Breast epithelium (tissue), 4 donors: Measurements from ENCODE around the gene INSC. TPM values are rescaled to one million over a fixed set of nuclear protein-coding genes. Genes with fewer than 3 reads are reported as not detected.

Experiments
- DNase-seq, 2 donors: peaks; one replicate each; pipeline ENCODE4 v3.0.0-alpha.2; 2019; ENCODE audit warnings: low spot score in 2 of 2
- H3K27ac ChIP-seq, 2 donors: fragments of 200-600 bp; sonication (generic) in 1 of 2; one replicate each; pipeline ENCODE4 v1.5.1; 2016 to 2019; ENCODE audit warnings: mild to moderate bottlenecking in 1 of 2
- H3K27me3 ChIP-seq, 2 donors: fragments of 200-600 bp; sonication (generic) in 1 of 2; one replicate each; pipeline versions ENCODE4 v1.5.1 to v1.6.0; 2017 to 2019; ENCODE audit warnings: control low read depth in 1 of 2, mild to moderate bottlenecking in 1 of 2
- H3K36me3 ChIP-seq: fragments of 200-600 bp; one replicate; pipeline ENCODE4 v1.5.1; 2019
- H3K4me1 ChIP-seq, 2 donors: fragments of 200-600 bp; sonication (generic); one replicate each; pipeline ENCODE4 v1.5.1; 2016 to 2019; ENCODE audit warnings: control low read depth in 1 of 2
- H3K4me3 ChIP-seq, 3 donors: fragments of 200-600 bp; sonication (generic); 1 replicate in 2 of 3; 2 replicates in 1 of 3; pipeline ENCODE4 v1.5.1; 2016 to 2019; ENCODE audit warnings: mild to moderate bottlenecking in 3 of 3, moderate library complexity in 2 of 3
- H3K9me3 ChIP-seq, 2 donors: fragments of 200-600 bp; sonication (generic) in 1 of 2; one replicate each; pipeline ENCODE4 v1.5.1; 2016 to 2019; ENCODE audit warnings: control low read depth in 1 of 2
- CTCF ChIP-seq, 3 donors: fragments of 450-650 bp; IDR thresholded peaks; one replicate each; pipeline ENCODE4 v1.5.1; 2016 to 2017; ENCODE audit warnings: antibody characterized with exemption in 3 of 3, mild to moderate bottlenecking in 3 of 3, moderate library complexity in 3 of 3
- POLR2A ChIP-seq: fragments of 450-650 bp; IDR thresholded peaks from one replicate; pipeline ENCODE4 v1.6.1; 2016; ENCODE audit warnings: antibody characterized with exemption, mild to moderate bottlenecking, moderate library complexity
- POLR2AphosphoS5 ChIP-seq, 3 donors: sonication (generic); formaldehyde crosslinking; IDR thresholded peaks; one replicate each; pipeline ENCODE4 v1.6.1; 2017; ENCODE audit warnings: antibody characterized with exemption in 3 of 3
- intact Hi-C: fragments of 100-400 bp; cut with DNase I; formaldehyde crosslinking; loops from one replicate; pipeline ENCODE4 v1.15.1; 2023; ENCODE audit warnings: low total_unique reads
- total RNA-seq, 3 donors: library from RNA; depleted of rRNA; stranded (reverse); fragments of >200 nt; gene quantifications; one replicate each; pipeline ENCODE4 v1.1.0, GENCODE V29; 2016

Gene INSC
- total RNA-seq, 3 donors from 2014 or later: 0.33 to 0.88 TPM; not detected in 1

GRCh38 chr11:15171956-15172355 lies 57.2 kb downstream of the INSC start:
- TF ChIP-seq POLR2AphosphoS5 (IDR thresholded peaks at IDR 0.05) (no peak), POLR2A (no peak), CTCF (IDR thresholded peaks at IDR 0.05) (no peak)
- H3K27me3 ChIP-seq: no peaks in the 10 kb centered on the region
- no peak for DNase-seq
- no peaks in the 10 kb centered on the region for H3K4me1 ChIP-seq
- intact Hi-C loops: no loop called here
- no peaks in the 10 kb centered on the region for H3K9me3 ChIP-seq
- no peak overlapping the region for H3K4me3 ChIP-seq
- H3K36me3 ChIP-seq: no peaks in the 10 kb centered on the region
- H3K27ac ChIP-seq: no peak overlapping the region

GRCh38 chr11:15175831-15176230 lies 61.1 kb downstream of the INSC start:
- Histone ChIP-seq H3K27ac (no peak overlapping the region), H3K36me3 (no peaks in the 10 kb centered on the region), H3K27me3 (no peaks in the 10 kb centered on the region), H3K9me3 (no peaks in the 10 kb centered on the region), H3K4me3 (no peak overlapping the region), H3K4me1 (no peaks in the 10 kb centered on the region)
- no peak for DNase-seq
- intact Hi-C loops: no loop called here
- TF ChIP-seq POLR2AphosphoS5 (IDR thresholded peaks at IDR 0.05) (no peak), CTCF (IDR thresholded peaks at IDR 0.05) (no peak), POLR2A (no peak)

- no peak for DNase-seq
- TF ChIP-seq POLR2AphosphoS5 (IDR thresholded peaks at IDR 0.05) (no peak), CTCF (IDR thresholded peaks at IDR 0.05) (no peak), POLR2A (no peak)
- intact Hi-C loops: no loop called here
- no peaks in the 10 kb centered on the region for H3K4me1 ChIP-seq
- H3K27me3 ChIP-seq: no peaks in the 10 kb centered on the region
- no peaks in the 10 kb centered on the region for H3K9me3 ChIP-seq
- no peaks in the 10 kb centered on the region for H3K36me3 ChIP-seq
- H3K27ac ChIP-seq: no peak overlapping the region
- H3K4me3 ChIP-seq: no peak overlapping the region
These were observed 62.0 kb downstream of the INSC start for GRCh38 chr11:15176646-15177163.

GRCh38 chr11:15177491-15177890 lies 62.8 kb downstream of the INSC start:
- TF ChIP-seq POLR2A: no peak
- TF ChIP-seq CTCF (IDR thresholded peaks at IDR 0.05): no peak
- TF ChIP-seq POLR2AphosphoS5 (IDR thresholded peaks at IDR 0.05): no peak
- Histone ChIP-seq H3K4me3 (no peak overlapping the region), H3K4me1 (no peaks in the 10 kb centered on the region), H3K27me3 (no peaks in the 10 kb centered on the region), H3K36me3 (no peaks in the 10 kb centered on the region), H3K27ac (no peak overlapping the region), H3K9me3 (no peaks in the 10 kb centered on the region)
- intact Hi-C loops: no loop called here
- no peak for DNase-seq

GRCh38 chr11:15178214-15178613 lies 63.5 kb downstream of the INSC start:
- no peak for DNase-seq
- Histone ChIP-seq H3K27ac (no peak overlapping the region), H3K4me1 (no peaks in the 10 kb centered on the region)

More at GRCh38 chr11:15178214-15178613, 63.5 kb downstream of the INSC start:
- no peaks in the 10 kb centered on the region for H3K36me3 ChIP-seq
- no peaks in the 10 kb centered on the region for H3K9me3 ChIP-seq
- no peak overlapping the region for H3K4me3 ChIP-seq
- H3K27me3 ChIP-seq: no peaks in the 10 kb centered on the region
- TF ChIP-seq CTCF (IDR thresholded peaks at IDR 0.05) (no peak), POLR2A (no peak), POLR2AphosphoS5 (IDR thresholded peaks at IDR 0.05) (no peak)
- intact Hi-C loops: no loop called here
